ENCODE data around the gene MTOR.

DNA sequence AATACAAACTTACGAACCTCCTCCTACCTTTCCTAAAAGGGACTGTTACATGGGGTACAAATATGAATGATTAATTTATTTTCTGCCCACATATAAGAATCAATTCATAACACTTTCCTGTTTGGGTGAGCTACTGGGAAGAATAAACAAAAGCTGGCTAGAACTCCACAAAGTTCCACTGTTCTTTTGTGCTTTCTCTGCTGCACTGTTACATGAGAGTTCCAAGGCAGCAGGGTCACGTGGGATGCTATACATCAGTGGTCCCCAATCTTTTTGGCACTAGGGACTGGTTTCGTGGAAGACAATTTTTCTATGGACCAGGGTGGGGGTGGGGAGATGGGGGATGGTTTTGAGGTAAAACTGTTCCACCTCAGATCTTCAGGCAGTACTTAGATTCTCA is 75.4 kb downstream of the MTOR start:
- TF ChIP-seq, protein P1, sequence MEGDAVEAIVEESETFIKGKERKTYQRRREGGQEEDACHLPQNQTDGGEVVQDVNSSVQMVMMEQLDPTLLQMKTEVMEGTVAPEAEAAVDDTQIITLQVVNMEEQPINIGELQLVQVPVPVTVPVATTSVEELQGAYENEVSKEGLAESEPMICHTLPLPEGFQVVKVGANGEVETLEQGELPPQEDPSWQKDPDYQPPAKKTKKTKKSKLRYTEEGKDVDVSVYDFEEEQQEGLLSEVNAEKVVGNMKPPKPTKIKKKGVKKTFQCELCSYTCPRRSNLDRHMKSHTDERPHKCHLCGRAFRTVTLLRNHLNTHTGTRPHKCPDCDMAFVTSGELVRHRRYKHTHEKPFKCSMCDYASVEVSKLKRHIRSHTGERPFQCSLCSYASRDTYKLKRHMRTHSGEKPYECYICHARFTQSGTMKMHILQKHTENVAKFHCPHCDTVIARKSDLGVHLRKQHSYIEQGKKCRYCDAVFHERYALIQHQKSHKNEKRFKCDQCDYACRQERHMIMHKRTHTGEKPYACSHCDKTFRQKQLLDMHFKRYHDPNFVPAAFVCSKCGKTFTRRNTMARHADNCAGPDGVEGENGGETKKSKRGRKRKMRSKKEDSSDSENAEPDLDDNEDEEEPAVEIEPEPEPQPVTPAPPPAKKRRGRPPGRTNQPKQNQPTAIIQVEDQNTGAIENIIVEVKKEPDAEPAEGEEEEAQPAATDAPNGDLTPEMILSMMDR (IDR thresholded peaks at IDR 0.05), result no peak
- TF ChIP-seq POLR2A (IDR thresholded peaks at IDR 0.05), result no peak
